GM21528 (cell line): ENCODE results near the gene KIAA1755.
A peak's percentile ranks its signal among the peaks of the same experiment; 100 is the strongest.

Source experiments
- ATAC-seq: cut with Tn5 transposase; IDR thresholded peaks from one replicate; pipeline ENCODE4 v1.9.1; 2021; ENCODE audit warnings: mild to moderate bottlenecking, moderate library complexity; ENCODE audit not compliant: unreplicated experiment, low FRiP score

KIAA1755 gene

DNA sequence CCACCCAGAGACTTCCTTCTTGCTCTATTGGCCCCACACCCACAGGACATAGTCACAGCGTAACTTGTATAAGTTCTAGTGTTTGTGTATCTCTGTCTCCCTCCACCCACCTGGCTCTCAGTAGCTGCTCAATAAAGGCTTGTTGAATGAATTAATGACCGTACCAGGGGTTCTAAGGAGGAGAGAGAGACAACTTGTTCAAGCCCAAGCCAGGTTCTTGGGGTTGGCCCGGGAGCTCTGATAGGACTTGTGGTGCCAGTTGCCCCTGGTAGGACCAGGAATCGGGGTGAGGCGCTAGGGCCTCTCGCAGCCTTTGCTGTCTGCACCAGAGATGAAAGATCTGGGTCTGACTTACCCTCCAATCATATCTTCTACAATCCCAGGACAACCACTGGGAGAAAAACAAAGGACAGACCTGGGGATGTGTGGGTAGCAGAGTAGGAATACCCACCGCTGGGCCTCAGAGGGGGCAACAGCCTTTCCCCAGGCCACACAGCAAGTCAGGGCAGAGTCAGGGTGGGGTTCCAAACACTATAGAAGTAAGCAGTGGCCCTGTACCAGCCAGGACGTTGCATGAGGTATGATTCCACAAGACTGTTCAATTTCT, 90.2 kb downstream of the KIAA1755 start:
- ATAC-seq: no peak

DNA sequence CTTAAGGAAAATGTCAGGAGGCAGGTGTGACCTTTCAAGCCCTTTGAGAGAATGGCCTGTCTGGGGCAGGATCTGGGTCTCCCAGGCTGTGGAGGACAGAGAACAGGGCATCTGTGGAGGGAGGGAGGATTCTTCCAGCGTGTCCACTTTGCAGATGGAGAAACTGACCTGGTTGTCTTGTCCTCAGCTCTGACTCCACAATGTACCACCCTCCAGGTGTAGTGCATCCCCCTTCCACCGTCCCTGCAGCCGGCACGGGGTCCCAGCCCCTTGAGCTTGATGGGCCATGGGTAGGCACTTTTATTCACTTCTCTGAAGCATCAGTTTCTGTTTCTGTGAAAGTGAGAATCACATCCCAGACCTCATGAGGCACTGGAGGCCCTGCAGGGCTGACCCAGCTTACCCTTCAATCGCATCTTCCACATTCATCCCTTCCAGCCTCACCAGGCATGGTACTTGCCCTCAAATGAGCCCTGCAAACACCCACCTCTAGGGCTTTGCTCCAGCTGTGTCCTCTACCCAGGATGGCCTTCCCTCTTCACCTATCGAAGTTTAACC, 90.8 kb downstream of the KIAA1755 start:
- ATAC-seq: no peak

DNA sequence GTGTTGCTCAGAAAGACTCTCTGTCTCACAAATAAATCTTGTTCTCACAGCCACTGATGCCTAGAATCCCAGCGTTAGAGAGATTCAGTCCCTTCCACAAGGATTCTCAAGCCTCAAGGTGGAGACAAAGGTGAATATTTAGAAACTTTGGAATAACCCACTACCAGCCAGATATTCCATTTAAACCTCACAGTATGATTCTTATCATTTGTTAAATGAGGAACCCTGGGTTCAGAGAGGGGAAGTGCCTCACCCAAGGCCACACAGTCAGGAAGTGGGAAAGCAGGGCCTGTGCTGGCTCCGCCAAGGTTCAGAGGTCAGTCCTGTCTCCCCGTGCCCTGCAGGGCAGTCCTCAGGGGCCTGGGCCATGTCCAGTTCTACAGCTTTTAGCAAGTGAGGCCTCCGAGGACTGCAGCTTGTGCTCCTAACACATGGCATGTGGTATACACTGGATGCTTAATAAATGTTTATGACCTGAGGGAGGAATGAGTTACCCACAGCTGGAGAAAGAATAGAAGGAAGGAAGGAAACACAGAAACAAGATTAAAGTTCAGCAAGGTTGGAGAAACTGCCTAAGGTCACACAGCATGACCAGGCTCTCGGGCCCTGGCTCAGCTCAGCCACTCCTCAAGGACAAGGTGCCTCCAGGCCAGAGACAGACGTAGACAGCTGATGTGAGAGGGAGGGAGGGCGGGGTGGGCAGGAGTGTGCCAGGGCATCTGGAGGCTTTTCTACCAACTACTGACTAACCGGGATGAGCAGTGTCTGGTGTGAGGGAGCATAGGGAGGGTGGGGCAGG, 91.5 kb downstream of the KIAA1755 start:
- no peak for ATAC-seq

DNA sequence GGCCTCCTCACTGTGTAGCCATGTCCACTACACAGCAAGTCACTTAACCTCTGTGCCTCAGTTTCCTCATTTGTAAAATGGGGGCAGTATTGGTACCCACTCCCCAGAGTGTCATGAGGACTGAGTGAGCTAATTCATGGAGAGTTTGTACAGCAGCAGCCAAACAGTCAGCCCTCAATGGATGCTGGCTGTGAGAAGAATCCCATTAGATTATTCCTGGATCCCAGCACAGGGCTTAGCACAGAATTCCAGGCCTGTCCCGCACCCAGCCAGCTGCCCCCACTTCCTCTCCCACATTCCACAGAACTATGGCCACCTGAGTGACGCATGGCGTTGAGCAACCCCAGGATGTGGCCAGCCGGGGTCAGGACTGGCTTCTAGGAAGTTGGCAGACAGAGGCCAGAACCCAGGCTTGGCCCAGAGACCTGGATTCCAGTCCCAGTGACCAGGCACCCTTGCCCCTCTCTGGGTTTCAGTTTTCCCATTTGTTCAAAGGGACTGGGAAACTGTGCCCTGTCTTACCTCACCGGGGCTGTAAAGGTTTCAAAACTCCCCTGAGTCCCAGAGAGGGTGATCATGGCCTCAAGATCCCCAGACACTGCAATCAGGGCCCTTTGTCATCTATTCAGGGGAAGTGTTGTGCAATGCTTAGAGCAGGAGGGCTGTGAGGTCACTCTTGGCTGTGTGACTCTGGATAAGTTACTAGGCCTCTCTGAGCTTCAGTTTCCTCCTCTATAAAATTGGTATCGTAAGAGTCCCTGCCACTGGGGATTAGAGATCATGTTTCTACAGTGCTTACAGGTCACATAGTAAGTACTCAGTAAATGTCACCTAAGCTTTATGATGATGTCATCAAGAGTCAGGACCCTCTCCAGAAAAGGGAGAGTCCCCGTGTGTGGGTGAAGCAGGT, 92.4 kb downstream of the KIAA1755 start:
- no peak for ATAC-seq

DNA sequence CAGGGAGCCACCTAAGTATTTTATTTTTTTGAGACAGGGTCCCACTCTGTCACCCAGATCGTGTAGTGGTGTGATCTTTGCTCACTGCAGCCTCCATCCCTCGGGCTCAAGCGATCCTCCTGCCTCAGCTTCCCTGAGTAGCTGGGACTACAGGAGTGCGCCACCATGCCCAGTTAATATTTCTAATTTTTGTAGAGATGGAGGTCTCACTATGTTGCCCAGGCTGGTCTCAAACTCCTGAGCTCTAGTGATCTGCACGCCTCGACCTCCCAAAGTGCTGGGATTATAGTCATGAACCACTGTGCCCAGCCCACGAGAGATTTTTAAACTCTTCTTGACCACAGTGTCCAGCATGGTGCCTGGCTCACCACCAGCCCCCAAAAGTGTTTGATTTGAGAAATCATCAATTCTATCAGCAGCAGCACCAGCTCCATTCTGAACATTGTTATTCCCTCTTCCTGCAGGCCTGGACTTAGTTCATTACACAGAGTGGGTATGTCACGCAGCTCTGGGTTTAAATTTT, 93.1 kb downstream of the KIAA1755 start:
- no peak for ATAC-seq

DNA sequence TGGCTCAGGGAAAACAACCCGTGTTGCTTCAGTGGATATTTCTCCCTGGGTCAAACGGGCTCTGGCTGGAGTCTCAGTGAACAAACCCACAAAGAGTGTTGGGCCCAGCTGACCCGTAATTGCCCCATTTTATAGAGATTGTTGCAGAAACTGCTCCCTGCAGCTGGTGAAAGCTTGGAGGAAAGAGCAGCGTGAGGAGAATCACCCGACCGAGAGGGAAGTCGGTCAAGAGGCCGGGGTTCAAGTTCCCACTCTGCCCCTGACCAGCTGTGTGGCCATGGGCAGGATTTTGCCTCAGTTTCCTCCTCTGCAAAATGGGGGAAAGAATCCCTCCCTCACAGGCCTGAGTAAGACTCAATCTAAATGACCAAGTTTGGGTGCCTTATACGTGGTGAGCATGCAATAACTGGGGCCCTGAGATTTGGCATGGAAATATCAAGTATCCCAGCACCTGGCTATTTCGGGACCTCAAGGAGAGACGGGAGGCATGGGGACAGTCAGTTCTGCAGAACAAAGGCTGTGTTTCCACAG, 93.8 kb downstream of the KIAA1755 start:
- no peak for ATAC-seq

DNA sequence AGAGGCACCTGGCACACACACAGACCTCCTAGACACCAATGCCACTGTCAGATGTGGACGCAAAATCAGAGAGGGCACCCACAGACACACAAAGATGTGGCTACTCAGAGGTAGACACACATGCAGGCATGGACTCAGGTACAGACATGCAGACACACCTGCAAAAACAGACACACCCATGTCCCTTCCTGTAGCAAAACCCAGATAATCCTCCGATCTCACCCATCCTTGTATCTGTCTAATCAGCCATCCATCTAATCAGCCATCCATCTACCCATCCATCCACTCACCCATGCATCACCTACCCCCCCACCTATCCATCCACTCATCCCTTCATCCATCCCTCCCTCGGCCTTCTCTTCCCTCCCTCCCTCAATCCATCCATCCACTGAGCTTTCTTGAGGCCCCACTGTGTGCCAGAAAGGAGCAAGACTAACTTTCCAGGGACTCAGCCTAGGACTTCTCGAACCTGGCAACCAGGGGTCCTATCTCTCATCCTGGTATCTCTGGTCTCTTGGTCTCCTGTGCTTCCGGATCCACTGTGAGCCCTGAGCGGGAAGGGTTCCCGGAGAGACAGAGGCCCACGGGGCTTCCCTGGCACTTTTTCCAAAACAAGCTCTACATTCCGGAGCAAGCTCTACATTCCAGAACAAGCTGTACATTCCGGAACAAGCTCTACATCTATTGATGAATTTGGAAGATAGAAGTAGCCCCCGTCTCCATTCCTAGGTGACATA, 94.4 kb downstream of the KIAA1755 start:
- ATAC-seq: no peak

DNA sequence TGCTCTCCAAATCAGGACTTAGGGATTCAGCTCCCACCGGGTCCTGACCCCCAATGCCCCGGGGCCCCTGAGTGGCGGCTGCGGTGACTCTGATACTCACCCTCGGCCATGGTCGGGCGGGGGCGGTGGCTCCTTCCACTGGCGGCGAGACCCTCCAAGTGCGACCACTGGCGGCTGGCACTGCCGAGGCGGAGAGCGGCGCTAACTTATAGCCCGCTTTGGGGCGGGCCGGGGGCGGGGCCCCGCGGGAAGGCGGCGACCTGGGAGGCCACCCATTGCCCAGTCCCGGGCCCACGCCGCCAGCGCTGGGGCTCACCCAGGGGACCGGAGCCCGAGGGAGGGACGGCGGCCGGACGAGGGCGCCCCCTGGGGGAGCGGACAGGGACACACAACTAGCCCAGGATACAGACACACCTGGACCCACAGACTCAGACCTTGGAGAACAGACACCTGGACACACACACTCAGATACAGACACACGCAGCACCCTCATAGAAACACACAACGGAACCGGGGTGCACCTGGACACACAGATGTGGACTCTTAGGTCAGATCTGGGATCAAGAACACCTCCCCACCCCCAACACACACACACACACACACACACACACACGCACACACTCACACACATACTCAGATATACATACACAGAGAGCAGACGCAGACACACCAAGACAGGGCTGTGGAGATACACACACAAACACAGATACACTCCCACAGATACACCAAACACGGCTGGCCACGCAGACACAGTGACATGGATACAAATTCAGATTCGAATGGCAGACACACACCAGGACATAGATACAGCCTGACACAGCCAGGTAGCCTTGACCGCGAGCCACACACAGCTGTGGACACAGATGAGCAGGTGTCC, 95.2 kb downstream of the KIAA1755 start, which contains the start of gene TGM2:
Gene TGM2 (minus strand): TSS at position 182 of the 877 bp plus-strand sequence. CDS start 72 bp downstream, at position 110.
- ATAC-seq: peak; percentile 76

DNA sequence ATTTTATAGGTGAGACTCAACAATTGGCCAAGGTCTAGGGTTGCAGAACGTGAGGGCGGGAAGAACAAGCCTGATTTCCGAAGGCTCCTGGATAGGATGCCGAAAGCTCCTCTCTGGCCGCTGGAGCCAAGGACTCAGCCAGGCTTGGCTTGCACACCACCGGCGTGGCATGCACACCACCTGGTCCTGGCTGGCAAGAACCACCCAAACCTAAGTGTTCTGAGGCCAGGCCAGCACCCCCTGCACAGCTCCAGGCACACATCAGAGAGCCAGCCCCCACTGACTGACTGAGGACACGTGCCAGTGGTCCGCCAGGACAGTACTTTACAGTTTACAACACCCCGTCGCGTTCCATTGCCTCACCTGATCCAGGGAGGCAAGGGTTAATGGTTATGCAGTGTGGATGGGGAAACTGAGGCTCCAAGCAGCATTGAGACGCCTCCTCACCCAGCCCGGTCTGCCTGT, 95.9 kb downstream of the KIAA1755 start:
- no peak for ATAC-seq

DNA sequence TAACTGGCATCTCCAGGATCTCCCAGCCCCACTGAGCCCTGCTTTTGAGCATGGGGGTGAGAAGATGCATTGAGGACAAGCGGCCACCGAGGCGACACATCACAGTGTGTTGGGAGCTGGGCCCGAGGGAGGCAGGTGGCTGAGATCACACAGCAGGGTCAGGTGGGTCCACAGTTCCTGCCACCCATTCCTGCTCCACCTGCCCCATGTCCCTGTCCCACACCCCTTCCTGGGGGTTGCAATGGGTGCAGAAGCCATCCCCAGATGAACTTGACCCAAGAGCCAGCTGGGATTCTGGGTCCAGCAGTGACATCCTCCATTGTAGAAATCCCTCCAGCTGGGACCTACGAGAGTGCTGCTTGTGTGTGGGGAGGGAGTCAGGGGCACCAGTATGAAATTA, 96.5 kb downstream of the KIAA1755 start:
- no peak for ATAC-seq

DNA sequence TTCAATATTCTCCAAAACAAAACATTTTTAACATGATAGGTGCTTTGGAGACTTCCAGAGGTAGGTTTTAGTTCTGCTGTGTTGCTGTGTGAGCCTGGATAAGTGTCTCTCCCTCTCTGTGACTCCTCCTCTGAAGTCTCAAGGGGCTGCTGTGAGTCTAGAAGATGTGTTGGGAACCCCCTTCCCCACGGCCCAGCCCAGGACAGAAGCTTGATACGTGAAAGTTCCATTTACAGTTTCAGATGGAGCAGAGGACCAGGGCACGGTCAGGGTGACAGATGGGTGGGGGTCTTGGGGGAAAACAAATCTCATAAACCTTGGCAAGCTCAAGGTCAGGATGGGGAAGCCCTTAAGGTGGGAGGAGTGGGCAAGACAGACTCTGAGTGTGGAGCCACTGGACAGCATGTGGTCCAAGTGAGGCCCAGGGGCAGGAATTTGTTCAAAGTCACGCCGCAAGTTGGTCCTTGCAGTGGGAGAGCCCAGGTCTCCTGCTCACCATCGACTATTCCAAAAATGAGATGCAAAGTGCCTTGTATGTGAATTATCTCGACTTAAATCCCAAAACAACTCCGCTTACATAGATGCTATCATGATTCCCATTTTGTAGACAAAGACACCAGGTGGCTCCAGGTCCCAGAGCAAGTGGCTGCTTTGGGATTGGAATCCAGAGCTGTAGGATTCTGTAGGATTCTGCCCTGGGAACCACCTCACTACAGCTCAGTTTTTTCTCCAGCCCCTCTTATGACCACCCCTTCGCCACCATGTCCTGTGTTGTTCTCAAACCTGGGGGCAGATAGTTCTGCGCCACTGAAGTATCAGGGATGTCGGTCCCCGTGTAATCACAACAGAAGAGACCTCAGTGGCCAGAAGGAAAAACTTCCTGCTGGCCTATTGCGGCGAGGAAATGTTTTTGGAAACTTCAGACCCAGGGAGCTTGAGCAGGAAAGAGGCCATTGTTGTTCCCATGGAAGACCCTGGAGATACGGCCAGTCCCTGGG, 97.4 kb downstream of the KIAA1755 start:
- ATAC-seq: no peak

DNA sequence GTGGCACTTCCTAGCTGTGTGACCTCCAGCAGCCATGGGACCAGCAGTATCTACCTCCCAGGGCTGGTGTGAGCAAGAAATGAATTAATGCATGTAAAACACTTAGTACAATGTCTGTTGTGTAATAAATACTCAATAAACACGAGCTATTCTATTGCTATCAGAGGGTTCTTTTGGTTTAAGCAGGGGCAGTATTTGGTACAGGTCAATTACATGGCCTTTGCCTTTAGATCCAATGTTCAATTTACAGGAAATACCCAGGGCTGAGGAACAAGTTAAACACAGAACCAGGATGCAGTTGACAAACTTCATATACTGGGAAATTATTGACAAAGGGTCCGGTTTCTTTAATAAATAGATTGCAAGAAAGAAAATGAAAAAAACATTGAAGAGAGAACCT, 98.4 kb downstream of the KIAA1755 start:
- no peak for ATAC-seq

DNA sequence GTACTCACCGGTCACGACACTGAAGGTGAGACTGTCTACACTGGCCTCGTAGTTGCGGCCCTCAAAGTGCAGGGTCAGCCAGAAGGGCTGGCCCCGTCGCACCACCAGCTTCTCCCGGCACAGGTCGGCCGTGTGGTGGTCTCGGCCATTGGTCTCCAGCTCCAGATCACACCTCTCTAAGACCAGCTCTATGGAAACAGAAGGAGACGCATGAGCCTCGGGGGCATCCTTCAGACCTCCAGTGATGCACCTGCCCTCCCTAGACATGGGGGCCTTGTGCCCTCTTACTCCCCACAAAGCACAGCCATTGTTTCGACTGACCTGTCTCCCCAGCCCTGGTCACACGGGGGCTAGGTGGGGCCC, 99.1 kb downstream of the KIAA1755 start:
- no peak for ATAC-seq
